Measurements from ENCODE around the gene CFAP92. TPM values are rescaled to one million over a fixed set of nuclear protein-coding genes. Genes with fewer than 3 reads are reported as not detected.

CFAP92 gene
- total and polyA plus RNA-seq, 2 donors (not counting 3 experiments of a cell fraction or from before 2014, with no cell fraction given) = 0.04 to 0.62 TPM

DNA sequence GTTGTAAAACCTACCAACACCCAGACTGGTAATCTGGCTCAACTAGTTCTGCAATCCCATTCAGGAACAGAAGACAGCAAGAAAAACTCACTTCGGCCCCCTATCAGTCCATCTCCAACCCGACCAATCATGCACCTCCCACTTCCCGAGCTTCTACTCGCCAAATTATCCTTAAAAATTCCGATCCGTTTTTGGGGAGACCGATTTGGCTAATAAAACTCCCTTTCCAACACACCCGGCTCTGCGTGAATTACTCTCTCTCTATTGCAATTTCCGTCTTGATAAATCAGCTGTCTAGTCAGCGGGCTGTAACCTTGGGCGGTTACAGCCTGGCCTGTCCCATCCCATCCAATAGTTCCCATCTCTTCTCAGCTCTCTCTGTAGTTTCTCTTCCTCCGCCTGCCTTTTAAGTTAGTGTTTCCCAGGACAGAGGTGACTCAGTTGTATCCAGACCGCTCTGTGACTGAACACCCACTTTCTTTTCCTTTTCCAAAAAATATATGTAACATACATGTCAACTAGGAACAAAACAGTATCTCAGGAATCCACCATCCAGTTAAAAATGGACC, 115.2 kb downstream of the CFAP92 start:
- no peak for FAIRE-seq
- H3K27me3 ChIP-seq (ENCODE audit: control insufficient read depth in 2 of 2, insufficient read depth in 2 of 2, low read length in 2 of 2) = peaks cover 6% of the 10 kb centered on the region in 2 experiments
- TF ChIP-seq GATA2 (IDR thresholded peaks at IDR 0.05; ENCODE audit: insufficient read depth, insufficient read length, low read depth, low read length) = peak; percentile 49
- TF ChIP-seq POLR2AphosphoS5 (IDR thresholded peaks at IDR 0.05; ENCODE audit: insufficient read depth, low read depth, low read length) = no peak
- peak overlapping the region; percentile 46 to 91 (median 90) for H3K4me3 ChIP-seq (replicated peaks in 1 of 3; ENCODE audit: insufficient read depth in 1 of 3, low read depth in 1 of 3, low read length in 3 of 3)
- H3K27ac ChIP-seq (ENCODE audit: insufficient read depth, low read depth, low read length) = peak overlapping the region; percentile 95
- no peaks in the 10 kb centered on the region for H3K9me1 ChIP-seq (replicated peaks; ENCODE audit: control insufficient read depth, extremely low read depth, insufficient read depth, low read length)
- no peaks in the 10 kb centered on the region for H3K9me3 ChIP-seq (replicated peaks; ENCODE audit: control insufficient read depth, insufficient read depth, low read length)
- peak overlapping the region; percentile 85 for H3K4me2 ChIP-seq (ENCODE audit: insufficient read depth, low read length)
- peaks cover 35% of the 10 kb centered on the region for H3K79me2 ChIP-seq (ENCODE audit: control insufficient read depth, insufficient read depth, low read length)
- H3K36me3 ChIP-seq (ENCODE audit: control insufficient read depth in 2 of 2, extremely low read depth in 1 of 2, insufficient read depth in 2 of 2, low read length in 2 of 2) = peaks cover 0 to 4% of the 10 kb centered on the region in 2 experiments
- POLR2A ChIA-PET = interaction anchor here (0.9 to 3.0 kb wide), 3 partner anchors 8 to 805 kb away, joined by 4 to 12 read pairs (median 4); no protein-coding TSS in a partner anchor
- CTCF ChIA-PET = interaction anchor here (0.6 to 2.9 kb wide), 13 partner anchors 10 to 367 kb away, joined by 3 to 22 read pairs (median 3); no protein-coding TSS in a partner anchor
- H3K9ac ChIP-seq (replicated peaks; ENCODE audit: extremely low read depth, insufficient read depth, low read length) = peak overlapping the region; percentile 99
- DNase-seq (ENCODE audit: low read depth, low spot score) = peak; percentile 74
- H2AFZ ChIP-seq (ENCODE audit: low read depth, low read length) = peak overlapping the region; percentile 68
- peaks cover 23% of the 10 kb centered on the region for H3K4me1 ChIP-seq (ENCODE audit: control insufficient read depth, extremely low read depth, insufficient read depth, low read length)
- dilution Hi-C loops (cut with MboI; ENCODE audit: extremely low pct_ligation_motif_present, low sequenced_read_pairs) (no loop called here), intact Hi-C loops (cut with micrococcal nuclease) (loop anchor here (1.0 to 5.0 kb wide), 5 partner anchors 44 to 370 kb away; partner anchors contain the start of genes COPG1 and RAB7A)
- H4K20me1 ChIP-seq (replicated peaks; ENCODE audit: control insufficient read depth, extremely low read depth, insufficient read depth, low read length) = no peaks in the 10 kb centered on the region
- BruUV-seq (replicated peaks) = TSS peak; percentile 85

DNA sequence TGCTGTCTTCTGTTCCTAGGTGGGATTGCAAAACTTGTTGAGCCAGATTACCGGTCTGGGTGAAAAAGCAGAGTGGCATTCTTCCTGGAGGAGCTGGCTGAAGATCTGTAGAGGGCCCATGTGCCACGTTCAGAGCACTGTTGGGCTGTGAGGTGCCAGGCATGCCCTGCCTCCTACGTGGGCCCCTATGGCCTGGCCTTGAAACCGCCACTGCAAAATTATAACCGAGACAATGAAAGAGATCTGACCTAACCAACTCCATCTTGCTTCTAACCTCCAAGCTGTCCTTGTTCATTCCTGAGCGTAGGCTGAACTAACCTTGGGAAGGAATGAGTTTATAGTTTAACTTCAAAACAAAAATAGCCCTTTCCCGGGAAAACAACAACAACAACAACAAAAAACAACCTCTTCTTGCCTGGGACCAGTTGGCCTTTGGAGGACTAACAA, 115.8 kb downstream of the CFAP92 start:
- H3K9me1 ChIP-seq (replicated peaks; ENCODE audit: control insufficient read depth, extremely low read depth, insufficient read depth, low read length) = no peaks in the 10 kb centered on the region
- TF ChIP-seq GATA2 (IDR thresholded peaks at IDR 0.05; ENCODE audit: insufficient read depth, insufficient read length, low read depth, low read length) (no peak), MYC (IDR thresholded peaks at IDR 0.05; ENCODE audit: low read depth, low read length) (no peak), FOS (IDR thresholded peaks at IDR 0.05; ENCODE audit: borderline replicate concordance, insufficient read depth, low read length) (no peak), EZH2 (IDR thresholded peaks at IDR 0.05; ENCODE audit: borderline replicate concordance, low read depth, low read length, severe bottlenecking) (no peak), POLR2A (IDR thresholded peaks at IDR 0.05; ENCODE audit: low read depth, low read length) (no peak), JUN (IDR thresholded peaks at IDR 0.05; ENCODE audit: borderline replicate concordance, insufficient read depth, insufficient read length, low read depth) (no peak), POLR2AphosphoS5 (IDR thresholded peaks at IDR 0.05; ENCODE audit: insufficient read depth, low read depth, low read length) (no peak)
- TF ChIP-seq, protein P1, sequence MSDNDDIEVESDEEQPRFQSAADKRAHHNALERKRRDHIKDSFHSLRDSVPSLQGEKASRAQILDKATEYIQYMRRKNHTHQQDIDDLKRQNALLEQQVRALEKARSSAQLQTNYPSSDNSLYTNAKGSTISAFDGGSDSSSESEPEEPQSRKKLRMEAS (IDR thresholded peaks at IDR 0.05; ENCODE audit: insufficient read depth, insufficient read length) = no peak
- TF ChIP-seq, protein P2, sequence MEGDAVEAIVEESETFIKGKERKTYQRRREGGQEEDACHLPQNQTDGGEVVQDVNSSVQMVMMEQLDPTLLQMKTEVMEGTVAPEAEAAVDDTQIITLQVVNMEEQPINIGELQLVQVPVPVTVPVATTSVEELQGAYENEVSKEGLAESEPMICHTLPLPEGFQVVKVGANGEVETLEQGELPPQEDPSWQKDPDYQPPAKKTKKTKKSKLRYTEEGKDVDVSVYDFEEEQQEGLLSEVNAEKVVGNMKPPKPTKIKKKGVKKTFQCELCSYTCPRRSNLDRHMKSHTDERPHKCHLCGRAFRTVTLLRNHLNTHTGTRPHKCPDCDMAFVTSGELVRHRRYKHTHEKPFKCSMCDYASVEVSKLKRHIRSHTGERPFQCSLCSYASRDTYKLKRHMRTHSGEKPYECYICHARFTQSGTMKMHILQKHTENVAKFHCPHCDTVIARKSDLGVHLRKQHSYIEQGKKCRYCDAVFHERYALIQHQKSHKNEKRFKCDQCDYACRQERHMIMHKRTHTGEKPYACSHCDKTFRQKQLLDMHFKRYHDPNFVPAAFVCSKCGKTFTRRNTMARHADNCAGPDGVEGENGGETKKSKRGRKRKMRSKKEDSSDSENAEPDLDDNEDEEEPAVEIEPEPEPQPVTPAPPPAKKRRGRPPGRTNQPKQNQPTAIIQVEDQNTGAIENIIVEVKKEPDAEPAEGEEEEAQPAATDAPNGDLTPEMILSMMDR (IDR thresholded peaks at IDR 0.05; ENCODE audit: extremely low read depth in 1 of 2, insufficient read depth in 1 of 2, low read depth in 1 of 2, low read length in 2 of 2) = no peak
- no peaks in the 10 kb centered on the region for H4K20me1 ChIP-seq (replicated peaks; ENCODE audit: control insufficient read depth, extremely low read depth, insufficient read depth, low read length)
- H3K9ac ChIP-seq (replicated peaks; ENCODE audit: extremely low read depth, insufficient read depth, low read length) = peak overlapping the region; percentile 99
- no TSS peak for BruUV-seq (replicated peaks)
- H3K36me3 ChIP-seq (ENCODE audit: control insufficient read depth in 2 of 2, extremely low read depth in 1 of 2, insufficient read depth in 2 of 2, low read length in 2 of 2) = peaks cover 0 to 3% of the 10 kb centered on the region in 2 experiments
- H3K9me3 ChIP-seq (replicated peaks; ENCODE audit: control insufficient read depth, insufficient read depth, low read length) = no peaks in the 10 kb centered on the region
- peak overlapping the region; percentile 85 for H3K4me2 ChIP-seq (ENCODE audit: insufficient read depth, low read length)
- peaks cover 6 to 7% of the 10 kb centered on the region in 2 experiments for H3K27me3 ChIP-seq (ENCODE audit: control insufficient read depth in 2 of 2, insufficient read depth in 2 of 2, low read length in 2 of 2)
- H2AFZ ChIP-seq (ENCODE audit: low read depth, low read length) = no peak overlapping the region
- dilution Hi-C loops (cut with MboI; ENCODE audit: extremely low pct_ligation_motif_present, low sequenced_read_pairs) = no loop called here
- H3K4me3 ChIP-seq (replicated peaks in 1 of 3; ENCODE audit: insufficient read depth in 1 of 3, low read depth in 1 of 3, low read length in 3 of 3) = peak overlapping the region; percentile 46 to 91 (median 90)
- no peak for DNase-seq (ENCODE audit: low read depth, low spot score)
- intact Hi-C loops (cut with micrococcal nuclease) = loop anchor here (2.0 to 5.0 kb wide), 3 partner anchors 44 to 371 kb away; partner anchors contain the start of genes COPG1 and RAB7A
- H3K4me1 ChIP-seq (ENCODE audit: control insufficient read depth, extremely low read depth, insufficient read depth, low read length) = peaks cover 23% of the 10 kb centered on the region
- POLR2A ChIA-PET = interaction anchor here (3.0 kb wide), 1 partner anchor 197 kb away, joined by 12 read pairs; no protein-coding TSS in a partner anchor
- CTCF ChIA-PET = interaction anchor here (1.1 to 2.9 kb wide), 7 partner anchors 11 to 260 kb away, joined by 3 to 10 read pairs (median 6); no protein-coding TSS in a partner anchor
- no peak for FAIRE-seq
- H3K79me2 ChIP-seq (ENCODE audit: control insufficient read depth, insufficient read depth, low read length) = peaks cover 35% of the 10 kb centered on the region
- peak overlapping the region; percentile 95 for H3K27ac ChIP-seq (ENCODE audit: insufficient read depth, low read depth, low read length)
